Mesenteric fat pad (tissue), 1 donor: Measurements from ENCODE around the gene SIN3A. TPM values are rescaled to one million over a fixed set of nuclear protein-coding genes. Genes with fewer than 3 reads are reported as not detected.
"Not testable (repeated sequence)": the region's sequence is repeated elsewhere in the genome, so short reads cannot be mapped to it uniquely, and the experiment has no call there.

ENCODE experiments used
- DNase-seq: peaks from one replicate; pipeline ENCODE4 v3.0.0-alpha.2; 2020; ENCODE audit warnings: low spot score
- microRNA-seq: library from miRNA; unstranded; fragments of <30 nt; microRNA quantifications from one replicate; pipeline ENCODE4 v1.2.0, GENCODE V29; 2020; ENCODE audit warnings: borderline number of aligned reads
- total RNA-seq: library from RNA; stranded (reverse); fragmentation: NEBNext Ultra II Directional; extraction: Animal tissue kit (Norgen Biotek cat#: 25700); gene quantifications from one replicate; pipeline ENCODE4 v1.2.1, GENCODE V29; 2021
- donor health status: DM: yes; HTN: yes; CAD: no.

Gene SIN3A
- total RNA-seq, 1 donor from 2014 or later: 41.9 TPM

DNA sequence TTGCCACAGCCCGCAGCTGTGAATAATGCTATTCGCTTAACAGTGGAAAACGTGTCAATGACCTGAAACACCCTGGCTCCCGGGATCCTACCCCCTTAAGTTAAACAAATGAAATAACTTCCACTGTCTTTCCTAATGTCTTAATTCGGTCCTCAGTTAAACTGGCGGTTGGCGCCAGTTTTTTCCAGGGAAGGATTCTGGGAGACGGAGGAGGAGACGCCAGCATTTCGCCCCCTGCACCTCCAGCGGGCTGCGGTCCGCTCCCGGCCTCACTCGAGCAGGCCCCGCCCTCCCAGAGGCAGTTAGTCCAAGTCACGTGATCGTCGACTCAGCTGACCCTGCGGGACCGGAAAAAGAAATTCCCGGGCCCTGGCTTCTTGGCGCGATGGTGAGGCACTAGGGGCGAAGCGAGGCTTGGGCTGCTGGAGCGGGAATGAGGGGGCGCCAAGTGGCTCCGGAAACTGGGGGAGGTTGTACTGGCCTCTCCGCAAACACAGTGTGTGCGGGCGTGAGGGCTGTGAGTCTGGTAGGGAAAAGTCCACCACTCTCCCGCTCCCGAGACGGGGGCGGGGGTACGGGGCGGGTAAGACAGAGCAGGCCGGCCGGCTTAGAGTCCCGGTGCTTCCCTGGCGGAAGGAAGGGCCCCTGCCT, 115.7 kb downstream of the SIN3A start, which contains the start of gene COMMD4:
Gene COMMD4 (plus strand): TSS at position 359 of the 651 bp plus-strand sequence. CDS start 27 bp downstream, at position 386.
- DNase-seq: peak; percentile 98

DNA sequence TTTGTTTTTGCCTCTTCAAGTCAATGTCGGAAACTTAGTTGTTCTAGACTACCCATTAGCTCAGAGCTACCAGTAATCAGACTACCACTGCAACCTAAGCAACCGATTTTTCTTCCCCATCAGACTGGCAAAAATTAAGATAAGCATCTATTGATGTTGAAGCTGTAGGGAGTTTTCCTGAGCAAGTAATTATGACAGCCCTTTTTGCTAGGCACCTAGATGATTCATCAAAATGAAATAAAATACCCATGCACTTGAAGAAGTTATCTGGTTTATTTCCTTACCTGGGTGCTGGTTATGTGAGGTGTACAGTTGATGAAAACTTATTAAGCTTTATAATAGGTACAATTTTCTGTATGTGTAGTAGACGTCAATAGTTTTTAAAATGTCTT, 116.2 kb downstream of the SIN3A start:
- no peak for DNase-seq

DNA sequence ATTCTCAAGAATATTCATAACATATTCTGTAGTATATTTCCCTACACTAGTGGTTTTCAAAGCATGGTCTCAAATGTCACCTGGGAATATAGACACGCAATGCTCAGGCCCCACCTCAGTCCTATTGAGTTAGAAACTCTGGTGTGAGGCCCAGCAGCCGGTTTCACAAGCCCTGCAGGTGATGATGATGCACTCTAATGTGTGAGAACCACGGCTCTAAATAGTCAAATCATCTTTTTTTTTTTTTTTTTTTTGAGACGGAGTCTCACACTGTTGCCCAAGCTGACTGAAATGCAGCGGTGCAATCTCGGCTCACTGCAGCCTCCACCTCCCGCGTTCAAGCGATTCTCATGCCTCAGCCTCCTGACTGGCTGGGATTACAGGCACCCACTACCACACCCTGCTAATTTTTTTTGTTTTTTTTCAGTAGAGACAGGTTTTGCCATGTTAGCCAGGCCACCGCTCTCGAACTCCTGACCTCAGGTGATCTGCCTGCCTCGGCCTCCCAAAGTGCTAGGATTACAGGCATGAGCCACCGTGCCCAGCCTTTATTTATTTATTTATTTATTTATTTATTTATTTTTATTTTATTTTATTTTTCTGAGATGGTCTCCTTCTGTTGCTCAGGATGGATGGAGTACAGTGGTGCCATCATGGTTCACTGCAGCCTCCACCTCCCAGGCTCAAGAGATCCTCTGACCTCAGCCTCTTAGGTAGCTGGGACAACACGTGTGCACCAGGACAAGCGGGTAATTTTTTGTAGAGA, 117.7 kb downstream of the SIN3A start:
- not testable (repeated sequence) for DNase-seq

DNA sequence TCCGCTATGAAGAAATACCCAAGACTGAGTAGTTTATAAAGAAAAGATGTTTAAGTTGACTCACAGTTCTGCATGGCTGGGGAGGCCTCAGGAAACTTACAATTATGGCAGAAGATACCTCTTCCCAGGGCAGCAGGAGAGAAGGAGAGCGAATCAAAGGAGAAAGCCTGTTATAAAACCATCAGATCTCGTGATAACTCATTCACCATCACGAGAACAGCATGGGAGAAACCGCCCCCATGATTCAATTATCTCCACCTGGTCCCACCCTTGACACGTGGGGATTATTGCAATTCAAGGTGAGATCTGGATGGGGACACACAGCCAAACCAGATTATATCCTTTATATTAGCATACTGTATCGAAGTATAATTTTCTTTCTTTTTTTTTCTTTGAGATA, 119.4 kb downstream of the SIN3A start:
- not testable (repeated sequence) for DNase-seq

DNA sequence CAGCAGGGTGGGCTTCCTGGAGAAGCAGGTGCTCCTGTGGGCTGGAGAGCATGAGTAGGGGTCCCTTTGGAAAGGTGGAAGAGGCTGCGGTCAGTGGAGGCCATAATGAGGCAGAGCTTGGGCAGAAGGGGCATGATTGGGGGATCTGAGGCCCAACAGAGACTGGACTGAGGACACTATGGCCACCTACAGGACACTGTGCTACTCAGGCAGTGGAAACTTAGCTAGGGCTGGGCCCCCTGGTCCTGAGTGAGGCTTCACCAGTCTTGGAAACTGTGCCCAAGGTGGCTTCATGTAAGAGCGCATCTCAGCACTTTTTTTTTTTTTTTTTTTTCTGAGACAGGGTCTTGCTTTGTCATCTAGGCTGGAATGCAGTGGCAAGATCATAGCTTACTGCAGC, 121.9 kb downstream of the SIN3A start:
- DNase-seq: no peak

DNA sequence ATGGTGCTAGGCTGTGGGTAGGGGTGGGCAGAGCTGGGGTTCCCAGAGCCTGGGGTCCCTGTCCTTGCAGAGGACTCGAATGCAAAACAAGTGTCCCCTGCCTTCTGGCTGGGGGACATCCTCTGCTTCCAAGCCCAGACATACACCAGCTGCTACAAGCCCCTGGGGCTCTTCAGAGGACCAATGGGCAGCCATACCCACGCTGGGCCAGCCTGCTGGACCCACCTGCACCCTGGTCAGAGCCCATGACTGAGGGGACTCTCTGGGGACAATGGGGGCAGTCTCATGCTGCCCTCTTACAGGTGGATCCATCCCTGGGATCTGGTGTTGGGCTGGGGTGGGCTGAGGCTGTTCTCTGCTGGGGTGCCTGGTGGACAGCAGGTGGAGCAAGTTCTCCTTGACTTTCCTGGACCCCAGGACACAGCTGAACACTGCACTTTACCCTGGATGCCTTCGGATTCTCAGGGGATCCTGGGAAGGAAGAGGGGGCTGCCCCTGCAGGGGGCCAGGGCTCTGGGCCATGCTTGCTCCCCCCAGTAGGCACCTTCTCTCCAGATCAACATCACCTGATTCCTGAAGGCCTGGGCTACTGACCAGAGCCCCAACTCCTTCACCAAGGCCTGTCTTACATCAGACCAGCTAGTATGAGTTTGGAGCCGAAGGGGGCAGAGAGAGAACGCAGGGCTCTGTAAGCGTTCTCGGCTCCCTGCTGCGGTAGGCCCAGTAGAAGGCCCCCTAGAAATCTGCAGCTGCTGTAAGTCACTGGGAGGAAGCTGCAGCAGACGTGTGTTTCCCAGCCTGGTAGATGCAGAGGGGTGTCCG, 122.8 kb downstream of the SIN3A start:
- no peak for DNase-seq

DNA sequence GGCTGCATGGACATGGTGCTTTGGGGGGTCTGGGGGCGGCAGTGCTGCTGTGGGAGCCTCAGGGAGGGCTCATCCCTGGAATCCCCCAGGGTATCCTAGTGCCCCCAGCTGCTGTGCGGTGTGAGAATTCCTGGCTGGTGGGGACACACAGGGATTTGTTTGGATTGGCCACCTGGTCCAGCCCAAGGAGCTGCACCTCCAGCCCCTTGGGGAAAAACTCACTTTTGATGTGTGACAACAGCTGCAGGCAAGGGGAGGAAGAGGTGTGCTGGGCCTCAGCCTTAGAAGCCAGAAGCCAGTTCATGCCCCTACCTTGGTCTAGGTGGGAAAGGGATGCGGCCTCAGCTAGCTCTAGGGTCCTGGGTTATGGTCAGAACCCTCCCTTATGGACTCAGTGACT, 124.0 kb downstream of the SIN3A start:
- no peak for DNase-seq

DNA sequence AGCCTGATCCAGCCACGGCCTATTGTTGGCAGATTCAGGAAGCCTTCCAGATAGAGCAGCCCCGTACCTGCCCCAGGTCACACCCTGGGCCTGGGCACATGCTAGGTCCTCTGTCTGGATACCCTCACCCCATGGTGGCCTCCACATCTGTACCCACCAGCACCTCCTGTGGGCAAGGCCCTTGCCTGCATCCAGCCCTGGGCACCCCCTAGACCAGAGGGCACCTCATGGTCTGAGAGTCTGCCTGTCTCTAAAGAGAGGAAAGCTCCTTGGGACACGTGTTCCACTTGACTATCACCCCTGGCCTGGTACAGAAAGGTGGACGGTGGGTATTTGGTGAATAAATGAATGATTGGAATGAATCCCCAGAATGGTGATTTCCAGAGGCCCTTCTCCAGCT, 124.5 kb downstream of the SIN3A start:
- DNase-seq: no peak

DNA sequence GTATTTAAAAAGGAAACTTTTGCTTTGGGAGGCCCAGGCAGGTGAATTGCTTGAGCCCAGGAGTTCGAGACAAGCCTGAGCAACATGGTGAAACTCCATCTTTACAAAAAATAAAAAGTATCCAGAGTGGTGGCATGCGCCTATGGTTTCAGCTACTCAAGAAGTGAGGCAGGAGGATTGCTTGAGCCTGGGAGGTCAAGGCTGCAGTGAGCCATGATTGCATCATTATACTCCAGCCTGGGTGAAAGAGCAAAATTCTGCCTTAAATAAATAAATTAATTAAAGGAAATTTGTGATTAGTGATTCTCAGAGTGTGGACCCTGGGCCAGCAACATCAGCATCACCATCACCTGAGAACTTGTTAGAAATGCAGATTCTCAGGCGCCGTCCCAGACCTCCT, 125.6 kb downstream of the SIN3A start:
- DNase-seq: no peak

DNA sequence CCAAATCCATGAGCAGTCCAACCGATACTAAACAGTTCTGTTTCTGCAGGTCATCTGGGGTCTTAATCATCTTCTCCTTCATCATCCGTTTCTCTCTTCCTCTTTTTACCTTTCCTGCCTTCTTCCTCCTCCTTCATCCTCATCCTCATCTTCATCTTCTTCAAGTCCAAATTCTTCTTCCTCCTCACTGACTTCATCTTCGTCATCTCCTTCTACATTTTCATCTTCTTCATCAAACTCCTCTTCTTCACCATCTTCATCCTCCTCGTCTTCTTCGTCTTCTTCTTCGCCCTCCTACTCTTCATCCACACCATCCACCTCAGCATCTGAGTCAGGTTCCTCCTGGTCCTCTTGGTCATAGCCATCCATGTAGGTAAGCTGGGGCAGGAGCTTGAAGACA, 129.8 kb downstream of the SIN3A start:
- peak; percentile 1 for DNase-seq

Small RNA genes lying within 50 kb of the gene (microRNA-seq; reads per million reads assigned to microRNA genes)
- gene MIR631: not detected

Other genes starting within 250 kb of the SIN3A start
- gene C15orf39, start 249.8 kb downstream of the SIN3A start, total RNA-seq: 31.7 TPM
- not detected for gene GOLGA6C, start 193.4 kb downstream of the SIN3A start, total RNA-seq
- gene GOLGA6D, start 168.9 kb downstream of the SIN3A start, total RNA-seq: not detected
- gene COMMD4, start 115.6 kb downstream of the SIN3A start, total RNA-seq: 41.5 TPM
- gene NEIL1, start 104.7 kb downstream of the SIN3A start, total RNA-seq: 17.9 TPM
- 208 TPM for gene MAN2C1, start 83.1 kb downstream of the SIN3A start, total RNA-seq
- gene PTPN9, start 127.6 kb upstream of the SIN3A start, total RNA-seq: 20.5 TPM
- 22.0 TPM for gene SNUPN, start 174.0 kb upstream of the SIN3A start, total RNA-seq
- gene IMP3, start 188.5 kb upstream of the SIN3A start, total RNA-seq: 67.5 TPM
- 25.1 TPM for gene SNX33, start 196.2 kb upstream of the SIN3A start, total RNA-seq